SK-N-MC (cell line): ENCODE measurements around the gene PTK7.
A peak's percentile ranks its signal among the peaks of the same experiment; 100 is the strongest.

Experiments used
- DNase-seq: peaks from one replicate; pipeline ENCODE4 v3.0.0-alpha.2; 2011; ENCODE audit warnings: low read depth, low spot score
- H3K27ac ChIP-seq: fragments of 200-600 bp; sonication (generic); 2 replicates; pipeline ENCODE4 v1.5.1; 2016; ENCODE audit warnings: mixed run types
- H3K36me3 ChIP-seq: fragments of 200-600 bp; sonication (generic); 2 replicates; pipeline ENCODE4 v1.6.1; 2017; ENCODE audit warnings: antibody characterized with exemption, low read length, mixed read lengths; ENCODE audit not compliant: insufficient read depth
- H3K4me3 ChIP-seq: fragments of 200-600 bp; sonication (generic); 2 replicates; pipeline ENCODE4 v1.5.1; 2016
- H3K9ac ChIP-seq: fragments of 200-600 bp; sonication (generic); 2 replicates; pipeline ENCODE4 v1.8.0; 2017; ENCODE audit warnings: mixed run types, mixed read lengths; ENCODE audit not compliant: insufficient read length
- H3K9me3 ChIP-seq: fragments of 200-600 bp; sonication (generic); 2 replicates; pipeline ENCODE4 v1.6.1; 2017; ENCODE audit warnings: low read depth, mild to moderate bottlenecking, antibody characterized with exemption, low read length, moderate library complexity, mixed read lengths
- EZH2 ChIP-seq: fragments of 200-600 bp; sonication (generic); IDR thresholded peaks from one replicate; pipeline ENCODE4 v1.6.1; 2017; ENCODE audit warnings: antibody characterized with exemption
- FOXP2 ChIP-seq: optimal IDR thresholded peaks from 2 replicates; pipeline ENCODE3; 2011; ENCODE audit warnings: mild to moderate bottlenecking, moderate library complexity; ENCODE audit not compliant: insufficient read depth; ENCODE audit errors: extremely low read length, control extremely low read depth
- POLR2AphosphoS5 ChIP-seq: IDR thresholded peaks from 2 replicates; pipeline ENCODE4 v1.6.1; 2012; ENCODE audit warnings: mild to moderate bottlenecking, low read depth, low read length, borderline replicate concordance

The PTK7 gene

GRCh38 chr6:43060034-43060754, 15.9 kb upstream of the PTK7 start:
- peaks cover 19% of the 10 kb centered on the region; the same call in 1 of the 2 replicates for H3K36me3 ChIP-seq
- peak overlapping the region; percentile 91 for H3K9ac ChIP-seq
- H3K4me3 ChIP-seq: peak overlapping the region; percentile 100
- no peaks in the 10 kb centered on the region for H3K9me3 ChIP-seq
- no peak for DNase-seq
- H3K27ac ChIP-seq: no peak overlapping the region; the same call in 1 of the 2 replicates
- TF ChIP-seq POLR2AphosphoS5: no peak

DNA sequence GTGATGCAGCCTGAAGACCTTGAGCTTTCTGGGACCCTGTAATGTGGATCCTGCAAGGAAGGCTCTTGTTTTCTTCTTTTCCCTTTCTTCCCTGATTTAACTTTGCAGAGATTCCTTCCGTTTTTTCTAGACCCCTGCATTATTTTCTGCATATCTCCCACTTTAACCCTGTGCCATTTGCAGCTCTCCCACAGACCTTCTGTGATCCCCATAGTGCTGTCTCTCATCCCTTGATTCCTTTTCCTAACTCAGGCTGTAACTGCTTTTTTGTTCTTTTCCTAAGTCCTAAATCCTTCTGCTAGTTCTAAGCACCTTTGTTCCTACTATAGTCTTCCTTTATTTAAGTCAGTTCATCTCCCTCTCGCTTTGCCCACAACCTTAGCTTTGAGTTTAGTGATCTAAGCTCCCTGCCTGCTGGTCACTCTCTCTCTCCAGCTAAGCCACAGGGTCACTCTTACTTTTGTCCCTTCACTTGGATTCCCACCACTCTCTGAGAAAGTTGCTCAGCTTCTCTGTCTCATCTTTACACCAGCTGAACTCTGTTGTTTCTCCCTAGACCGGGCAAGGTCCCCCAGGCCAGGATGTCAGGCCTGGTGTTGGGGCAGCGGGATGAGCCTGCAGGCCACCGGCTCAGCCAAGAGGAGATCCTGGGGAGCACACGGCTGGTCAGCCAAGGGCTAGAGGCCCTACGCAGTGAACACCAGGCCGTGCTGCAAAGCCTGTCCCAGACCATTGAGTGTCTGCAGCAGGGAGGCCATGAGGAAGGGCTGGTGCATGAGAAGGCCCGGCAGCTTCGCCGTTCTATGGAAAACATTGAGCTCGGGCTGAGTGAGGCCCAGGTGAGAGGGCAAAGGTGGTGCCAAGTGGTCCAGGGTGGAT, 15.1 kb upstream of the PTK7 start:
- Histone ChIP-seq H3K9ac (no peak overlapping the region), H3K4me3 (no peak overlapping the region; the same call in 1 of the 2 replicates), H3K36me3 (peaks cover 11% of the 10 kb centered on the region; the same call in 1 of the 2 replicates), H3K27ac (no peak overlapping the region), H3K9me3 (no peaks in the 10 kb centered on the region)
- DNase-seq: no peak
- TF ChIP-seq FOXP2 (no peak), POLR2AphosphoS5 (no peak), EZH2 (no peak)

- H3K36me3 ChIP-seq: peaks cover 8% of the 10 kb centered on the region; the same call in 1 of the 2 replicates
- no peak overlapping the region for H3K4me3 ChIP-seq
- no peak for DNase-seq
- no peak for TF ChIP-seq EZH2
- no peak for TF ChIP-seq FOXP2
- no peak for TF ChIP-seq POLR2AphosphoS5
- H3K9ac ChIP-seq: no peak overlapping the region
- no peaks in the 10 kb centered on the region for H3K9me3 ChIP-seq
- H3K27ac ChIP-seq: no peak overlapping the region
Observed at GRCh38 chr6:43061861-43062260, 14.3 kb upstream of the PTK7 start.

GRCh38 chr6:43062818-43063217, 13.3 kb upstream of the PTK7 start:
- TF ChIP-seq POLR2AphosphoS5 (no peak), EZH2 (no peak), FOXP2 (no peak)
- no peak for DNase-seq
- Histone ChIP-seq H3K9me3 (no peaks in the 10 kb centered on the region), H3K36me3 (peaks cover 2% of the 10 kb centered on the region; the same call in 1 of the 2 replicates), H3K9ac (no peak overlapping the region), H3K27ac (no peak overlapping the region), H3K4me3 (no peak overlapping the region)

DNA sequence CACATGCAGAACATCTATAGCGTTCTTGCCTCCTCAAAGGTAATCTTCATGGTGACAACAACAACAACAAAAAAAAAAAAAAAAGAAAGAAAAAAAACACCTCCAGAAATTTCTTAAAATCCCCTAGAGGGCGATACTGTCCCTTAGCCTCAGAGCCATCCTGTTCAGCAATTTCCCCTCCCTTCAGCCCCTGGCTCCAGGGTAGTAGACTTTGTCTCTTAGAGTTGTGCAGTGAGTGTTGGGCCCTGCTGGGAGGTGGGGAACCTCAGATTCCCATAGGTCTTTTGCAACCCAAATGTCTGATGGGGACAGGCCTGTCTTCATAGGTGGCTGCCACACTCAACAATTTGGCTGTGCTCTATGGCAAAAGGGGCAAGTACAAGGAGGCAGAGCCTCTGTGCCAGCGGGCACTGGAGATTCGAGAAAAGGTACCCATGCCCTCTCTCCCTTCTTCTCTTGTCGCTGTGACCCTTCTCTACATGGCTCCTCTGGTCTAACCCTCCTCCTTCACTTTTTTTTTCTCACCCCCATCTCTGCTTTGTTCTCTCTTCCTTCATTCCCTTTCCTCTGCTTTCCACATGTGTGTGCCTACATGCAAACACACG, 6.0 kb upstream of the PTK7 start:
- no peak for DNase-seq
- H3K27ac ChIP-seq: no peak overlapping the region
- TF ChIP-seq FOXP2 (no peak), POLR2AphosphoS5 (no peak), EZH2 (no peak)
- H3K36me3 ChIP-seq: no peaks in the 10 kb centered on the region
- no peaks in the 10 kb centered on the region for H3K9me3 ChIP-seq
- H3K9ac ChIP-seq: no peak overlapping the region
- no peak overlapping the region for H3K4me3 ChIP-seq

DNA sequence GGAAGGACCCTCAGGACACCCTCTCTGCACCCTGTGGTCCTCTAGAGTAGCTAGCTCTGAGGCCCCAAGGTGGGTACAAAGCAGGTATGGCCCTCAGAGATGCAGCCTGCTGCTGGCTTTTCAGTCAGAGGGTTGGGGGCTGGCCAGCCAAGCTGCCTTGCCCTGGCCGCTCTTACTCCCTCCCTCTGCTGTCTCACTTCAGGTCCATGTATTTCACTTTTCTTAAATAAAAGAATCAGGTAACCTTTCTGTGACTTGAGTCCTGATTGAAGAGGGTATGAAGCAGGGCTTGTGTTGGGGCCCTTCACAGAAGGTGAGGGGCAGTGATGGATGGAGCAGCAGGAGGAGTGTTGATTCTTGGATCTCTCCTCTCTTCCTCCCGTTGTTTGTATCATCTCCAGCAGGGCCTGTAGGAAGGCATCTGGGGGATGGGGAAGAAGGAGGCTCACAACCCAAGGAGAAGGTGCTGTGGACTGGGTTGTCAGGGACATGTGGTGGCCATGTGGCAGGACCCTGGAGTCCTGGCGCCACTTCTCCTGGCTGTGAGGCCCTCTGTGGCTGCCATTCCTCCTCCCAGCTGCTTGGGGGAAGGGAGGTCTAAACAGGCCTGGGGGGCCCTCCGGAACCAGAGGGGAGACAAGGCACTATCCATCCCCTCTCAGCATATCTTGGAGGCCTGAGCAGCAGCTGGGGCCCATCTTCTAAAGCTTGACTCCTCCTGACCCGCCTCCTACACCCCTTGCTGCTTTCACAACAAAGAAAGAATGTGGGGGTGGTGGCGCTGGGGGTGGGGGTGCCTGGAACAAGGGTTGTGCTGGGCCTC, 1.1 kb upstream of the PTK7 start:
- no peak for DNase-seq
- peak overlapping the region; percentile 78; the same call in 1 of the 2 replicates for H3K4me3 ChIP-seq
- TF ChIP-seq FOXP2 (no peak), POLR2AphosphoS5 (no peak), EZH2 (no peak)
- no peaks in the 10 kb centered on the region for H3K36me3 ChIP-seq
- H3K9ac ChIP-seq: peak overlapping the region; percentile 49
- peak overlapping the region; percentile 78 for H3K27ac ChIP-seq
- H3K9me3 ChIP-seq: no peaks in the 10 kb centered on the region

DNA sequence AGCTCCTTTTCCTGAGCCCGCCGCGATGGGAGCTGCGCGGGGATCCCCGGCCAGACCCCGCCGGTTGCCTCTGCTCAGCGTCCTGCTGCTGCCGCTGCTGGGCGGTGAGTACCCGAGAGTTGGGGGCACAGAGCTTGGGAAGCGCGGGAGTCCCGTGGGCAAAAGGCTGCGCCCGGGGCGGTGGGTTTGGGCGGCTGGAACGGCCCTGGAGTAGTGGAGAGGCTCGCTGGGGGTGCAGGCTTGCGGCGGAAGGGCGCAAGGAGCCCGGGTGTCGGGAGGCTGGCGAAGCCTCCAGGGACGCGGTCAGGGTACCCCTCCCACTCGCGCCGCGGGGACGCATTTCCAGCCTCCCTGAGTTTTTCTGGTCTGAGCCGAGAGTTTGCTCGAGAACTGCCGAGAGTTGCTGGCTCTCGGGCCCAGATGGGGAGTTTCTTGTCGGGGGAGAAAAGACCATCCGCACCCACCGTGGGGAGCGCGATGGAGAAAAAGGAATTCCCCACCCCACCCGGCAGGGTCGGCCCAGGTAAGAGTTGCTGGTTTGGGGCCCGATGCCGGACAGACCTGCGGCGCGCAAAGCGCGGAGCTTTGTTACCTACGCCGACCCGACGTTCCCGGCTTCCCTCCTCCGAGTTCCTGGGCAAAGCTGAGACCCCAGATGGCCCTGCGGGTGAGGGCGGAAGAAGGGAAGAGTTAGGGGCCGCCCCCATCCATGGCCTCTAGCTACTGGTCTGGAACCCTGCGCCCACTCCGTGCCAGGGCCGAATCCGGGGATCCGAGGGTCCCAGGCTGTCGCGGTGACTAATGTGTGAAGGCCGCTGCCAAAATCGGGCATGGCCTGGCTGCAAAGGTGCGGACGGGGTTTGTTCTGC, 584 bp downstream of the PTK7 start:
- no peak for TF ChIP-seq POLR2AphosphoS5
- TF ChIP-seq FOXP2: no peak
- no peak for TF ChIP-seq EZH2
- Histone ChIP-seq H3K9ac (peak overlapping the region; percentile 92), H3K4me3 (peak overlapping the region; percentile 98), H3K27ac (peak overlapping the region; percentile 25; the same call in 1 of the 2 replicates), H3K36me3 (no peaks in the 10 kb centered on the region), H3K9me3 (no peaks in the 10 kb centered on the region)
- no peak for DNase-seq
